Measurements from ENCODE around the gene SNTG2. TPM values are rescaled to one million over a fixed set of nuclear protein-coding genes. Genes with fewer than 3 reads are reported as not detected.

Gene SNTG2
- total RNA-seq, 2 donors from 2014 or later, result 4.1 to 11.9 TPM

GRCh38 chr2:1403565-1403964 is 452.9 kb downstream of the SNTG2 start:
- 86 to 87% methylated on average over 12 of the region's 12 CpGs for WGBS, 2 experiments (ENCODE audit: insufficient coverage in 1 of 2, insufficient read length in 1 of 2)
- Mint-ChIP-seq H3K27me3 (ENCODE audit: insufficient read depth) (no peaks in the 10 kb centered on the region), H3K9me3 (no peaks in the 10 kb centered on the region), H3K4me1 (no peaks in the 10 kb centered on the region), H3K4me3 (no peak overlapping the region), H3K27ac (no peak overlapping the region), H3K36me3 (ENCODE audit: low read depth) (no peaks in the 10 kb centered on the region)
- TF ChIP-seq, protein P1, sequence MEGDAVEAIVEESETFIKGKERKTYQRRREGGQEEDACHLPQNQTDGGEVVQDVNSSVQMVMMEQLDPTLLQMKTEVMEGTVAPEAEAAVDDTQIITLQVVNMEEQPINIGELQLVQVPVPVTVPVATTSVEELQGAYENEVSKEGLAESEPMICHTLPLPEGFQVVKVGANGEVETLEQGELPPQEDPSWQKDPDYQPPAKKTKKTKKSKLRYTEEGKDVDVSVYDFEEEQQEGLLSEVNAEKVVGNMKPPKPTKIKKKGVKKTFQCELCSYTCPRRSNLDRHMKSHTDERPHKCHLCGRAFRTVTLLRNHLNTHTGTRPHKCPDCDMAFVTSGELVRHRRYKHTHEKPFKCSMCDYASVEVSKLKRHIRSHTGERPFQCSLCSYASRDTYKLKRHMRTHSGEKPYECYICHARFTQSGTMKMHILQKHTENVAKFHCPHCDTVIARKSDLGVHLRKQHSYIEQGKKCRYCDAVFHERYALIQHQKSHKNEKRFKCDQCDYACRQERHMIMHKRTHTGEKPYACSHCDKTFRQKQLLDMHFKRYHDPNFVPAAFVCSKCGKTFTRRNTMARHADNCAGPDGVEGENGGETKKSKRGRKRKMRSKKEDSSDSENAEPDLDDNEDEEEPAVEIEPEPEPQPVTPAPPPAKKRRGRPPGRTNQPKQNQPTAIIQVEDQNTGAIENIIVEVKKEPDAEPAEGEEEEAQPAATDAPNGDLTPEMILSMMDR (conservative IDR thresholded peaks at IDR 0.05), result no peak
- H3K9me3 ChIP-seq (ENCODE audit: control insufficient read depth, low read length), result no peaks in the 10 kb centered on the region
- H3K4me3 ChIP-seq (ENCODE audit: low read length), result no peak overlapping the region
- no peaks in the 10 kb centered on the region for H3K4me1 ChIP-seq (ENCODE audit: control insufficient read depth, insufficient read depth, low read length)
- no peak overlapping the region for H3K27ac ChIP-seq (ENCODE audit: low read depth, low read length)
- H3K9ac ChIP-seq (ENCODE audit: extremely low read depth, low read length, poor library complexity, severe bottlenecking), result no peak overlapping the region
- no peaks in the 10 kb centered on the region for H3K27me3 ChIP-seq (ENCODE audit: control insufficient read depth, insufficient read depth, low read length, poor library complexity, severe bottlenecking)
- DNase-seq, result no peak
- H3K36me3 ChIP-seq (ENCODE audit: control insufficient read depth, insufficient read depth, low read length), result no peaks in the 10 kb centered on the region

DNA sequence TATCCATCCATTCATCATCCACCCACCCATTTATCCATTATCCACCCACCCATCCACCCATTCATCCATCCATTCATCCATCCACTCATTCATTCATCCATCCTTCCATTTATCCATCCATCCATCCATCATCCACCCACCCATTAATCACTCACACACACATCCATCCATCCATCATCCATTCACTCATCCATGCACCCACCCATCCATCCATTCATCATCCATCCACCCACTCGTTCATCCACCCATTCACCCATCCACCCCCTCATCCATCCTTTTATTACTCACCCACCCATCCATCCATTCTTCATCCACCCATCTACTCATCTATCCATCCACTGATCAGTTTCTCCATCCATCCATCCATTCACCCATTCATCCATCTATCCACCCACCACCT is 454.5 kb downstream of the SNTG2 start:
- Histone ChIP-seq H3K4me1 (ENCODE audit: control insufficient read depth, insufficient read depth, low read length) (no peaks in the 10 kb centered on the region), H3K9me3 (ENCODE audit: control insufficient read depth, low read length) (no peaks in the 10 kb centered on the region), H3K27me3 (ENCODE audit: control insufficient read depth, insufficient read depth, low read length, poor library complexity, severe bottlenecking) (no peaks in the 10 kb centered on the region), H3K9ac (ENCODE audit: extremely low read depth, low read length, poor library complexity, severe bottlenecking) (no peak overlapping the region), H3K36me3 (ENCODE audit: control insufficient read depth, insufficient read depth, low read length) (no peaks in the 10 kb centered on the region), H3K27ac (ENCODE audit: low read depth, low read length) (no peak overlapping the region), H3K4me3 (ENCODE audit: low read length) (no peak overlapping the region)
- no peak overlapping the region for H3K4me3 Mint-ChIP-seq
- TF ChIP-seq, protein P1 (conservative IDR thresholded peaks at IDR 0.05), result no peak
- H3K36me3 Mint-ChIP-seq (ENCODE audit: low read depth), result no peaks in the 10 kb centered on the region
- no peaks in the 10 kb centered on the region for H3K27me3 Mint-ChIP-seq (ENCODE audit: insufficient read depth)
- DNase-seq, result no peak
- H3K4me1 Mint-ChIP-seq, result no peaks in the 10 kb centered on the region
- no peaks in the 10 kb centered on the region for H3K9me3 Mint-ChIP-seq
- no peak overlapping the region for H3K27ac Mint-ChIP-seq
- 75 to 100% methylated on average over 1 of the region's 1 CpG for WGBS, 2 experiments (ENCODE audit: insufficient coverage in 1 of 2, insufficient read length in 1 of 2)

DNA sequence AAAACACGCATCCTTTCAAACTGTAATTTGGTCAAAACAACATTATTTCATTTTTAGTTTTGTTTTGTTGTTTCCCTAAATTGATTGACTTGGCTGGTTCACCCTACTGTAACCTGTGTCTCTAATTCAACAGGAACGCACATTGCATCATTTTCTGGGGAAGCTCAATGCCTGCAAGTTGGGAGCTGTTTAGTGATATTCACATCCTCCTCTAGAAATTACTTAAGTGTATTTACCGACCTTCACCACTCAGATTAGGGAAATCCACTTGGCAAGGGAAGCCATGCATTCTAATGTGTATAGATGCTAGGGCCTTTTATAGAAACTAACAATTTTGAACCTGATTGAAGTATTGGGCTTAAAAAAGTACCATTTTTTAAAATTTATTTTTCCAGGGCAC is 455.3 kb downstream of the SNTG2 start:
- Histone ChIP-seq H3K27ac (ENCODE audit: low read depth, low read length) (no peak overlapping the region), H3K27me3 (ENCODE audit: control insufficient read depth, insufficient read depth, low read length, poor library complexity, severe bottlenecking) (no peaks in the 10 kb centered on the region), H3K4me3 (ENCODE audit: low read length) (no peak overlapping the region), H3K9me3 (ENCODE audit: control insufficient read depth, low read length) (no peaks in the 10 kb centered on the region), H3K9ac (ENCODE audit: extremely low read depth, low read length, poor library complexity, severe bottlenecking) (no peak overlapping the region), H3K36me3 (ENCODE audit: control insufficient read depth, insufficient read depth, low read length) (no peaks in the 10 kb centered on the region), H3K4me1 (ENCODE audit: control insufficient read depth, insufficient read depth, low read length) (no peaks in the 10 kb centered on the region)
- 87% methylated on average over 2 of the region's 3 CpGs; no CpG with 5 or more reads in 1 of the 2 experiments for WGBS, 2 experiments (ENCODE audit: insufficient coverage in 1 of 2, insufficient read length in 1 of 2)
- H3K4me1 Mint-ChIP-seq, result no peaks in the 10 kb centered on the region
- H3K9me3 Mint-ChIP-seq, result no peaks in the 10 kb centered on the region
- no peak overlapping the region for H3K27ac Mint-ChIP-seq
- no peaks in the 10 kb centered on the region for H3K27me3 Mint-ChIP-seq (ENCODE audit: insufficient read depth)
- DNase-seq, result no peak
- H3K36me3 Mint-ChIP-seq (ENCODE audit: low read depth), result no peaks in the 10 kb centered on the region
- H3K4me3 Mint-ChIP-seq, result no peak overlapping the region
- TF ChIP-seq, protein P1 (conservative IDR thresholded peaks at IDR 0.05), result no peak

Data from endodermal cell (in vitro differentiated cells).